SK-N-SH (cell line): ENCODE measurements around the gene NRG3. TPM values are rescaled to one million over a fixed set of nuclear protein-coding genes. Genes with fewer than 3 reads are reported as not detected.

Source experiments
- CTCF ChIA-PET: fragments of 300-600, 350-600 bp; formaldehyde crosslinking; extraction: SDS; loops from one replicate; lab custom pipeline; 2021; lab: Yijun Ruan, JAX
- POLR2A ChIA-PET: fragments of 350-600 bp; sonication (Branson Sonifier 250); formaldehyde crosslinking; extraction: SDS; loops from one replicate; lab custom pipeline; 2020; ENCODE audit warnings: antibody characterized with exemption, inconsistent platforms; lab: Yijun Ruan, JAX
- DNase-seq: peaks from one replicate; pipeline ENCODE4 v3.0.0; 2012
- H2AFZ ChIP-seq: fragments of 200-600 bp; sonication (generic); 2 replicates; pipeline ENCODE4 v1.8.1; 2016; ENCODE audit warnings: antibody characterized with exemption, mild to moderate bottlenecking, low read depth
- H3F3A ChIP-seq: fragments of 200-600 bp; sonication (generic); replicated peaks from 2 replicates; pipeline ENCODE3; 2016; ENCODE audit warnings: antibody characterized with exemption, mild to moderate bottlenecking; ENCODE audit not compliant: insufficient read depth
- H3K27ac ChIP-seq, 2 experiments: fragments of 200-500 bp in 1 of 2; fragments of 200-600 bp in 1 of 2; sonication (Bioruptor generic) in 1 of 2; sonication (generic), shearing (Covaris generic) in 1 of 2; 2 replicates each; pipeline versions ENCODE4 v1.5.1 to v1.6.1; 2014 to 2016; ENCODE audit warnings: low read depth in 2 of 2, inconsistent platforms in 1 of 2, low read length in 1 of 2, mild to moderate bottlenecking in 1 of 2, mixed read lengths in 1 of 2
- H3K27me3 ChIP-seq: fragments of 200-600 bp; sonication (generic), shearing (Covaris generic); 2 replicates; pipeline ENCODE4 v1.6.1; 2016; ENCODE audit warnings: mixed run types; ENCODE audit not compliant: insufficient read depth
- H3K36me3 ChIP-seq, 2 experiments: fragments of 200-500 bp in 1 of 2; fragments of 200-600 bp in 1 of 2; sonication (Bioruptor generic) in 1 of 2; sonication (generic) in 1 of 2; replicated peaks in 1 of 2; 2 replicates each; pipeline versions ENCODE3 to v1.5.1; 2014 to 2016; ENCODE audit warnings: low read length in 1 of 2, mild to moderate bottlenecking in 1 of 2; ENCODE audit not compliant: insufficient read depth in 2 of 2, control insufficient read depth in 1 of 2
- H3K4me1 ChIP-seq, 2 experiments: fragments of 200-500 bp in 1 of 2; fragments of 200-600 bp in 1 of 2; sonication (Bioruptor generic) in 1 of 2; sonication (generic), shearing (Covaris generic) in 1 of 2; 2 replicates each; pipeline versions ENCODE4 v1.5.1 to v1.6.1; 2014 to 2016; ENCODE audit warnings: low read depth in 1 of 2, low read length in 1 of 2, mixed run types in 1 of 2; ENCODE audit not compliant: insufficient read depth in 2 of 2, control insufficient read depth in 1 of 2
- H3K4me2 ChIP-seq: fragments of 200-600 bp; sonication (generic), shearing (Covaris generic); 2 replicates; pipeline ENCODE4 v1.6.1; 2017; ENCODE audit warnings: mixed run types
- H3K4me3 ChIP-seq, 2 experiments: fragments of 200-500 bp in 1 of 2; fragments of 200-600 bp in 1 of 2; sonication (Bioruptor generic) in 1 of 2; sonication (generic), shearing (Covaris generic) in 1 of 2; 2 replicates each; pipeline versions ENCODE4 v1.5.1 to v1.8.1; 2014 to 2016; ENCODE audit warnings: low read depth in 2 of 2, inconsistent platforms in 1 of 2, low read length in 1 of 2, mild to moderate bottlenecking in 1 of 2, mixed read lengths in 1 of 2, moderate library complexity in 1 of 2
- H3K79me2 ChIP-seq: fragments of 200-600 bp; sonication (generic); 2 replicates; pipeline ENCODE4 v1.8.1; 2017; ENCODE audit warnings: mild to moderate bottlenecking; ENCODE audit not compliant: insufficient read depth
- H3K9ac ChIP-seq: fragments of 200-600 bp; sonication (generic); 2 replicates; pipeline ENCODE4 v1.6.1; 2017; ENCODE audit warnings: mixed run types
- H3K9me2 ChIP-seq: fragments of 200-600 bp; sonication (generic); 2 replicates; pipeline ENCODE4 v1.6.1; 2017; ENCODE audit warnings: mixed run types
- H3K9me3 ChIP-seq: fragments of 200-600 bp; sonication (generic); 2 replicates; pipeline ENCODE4 v1.6.1; 2017; ENCODE audit warnings: mixed run types, mild to moderate bottlenecking, moderate library complexity
- H4K20me1 ChIP-seq: fragments of 200-600 bp; sonication (generic); 2 replicates; pipeline ENCODE4 v1.6.1; 2017; ENCODE audit warnings: mild to moderate bottlenecking, mixed run types; ENCODE audit not compliant: insufficient read depth
- FOXM1 ChIP-seq: IDR thresholded peaks from 2 replicates; pipeline ENCODE4 v1.4.0; 2012; ENCODE audit warnings: low read depth, mild to moderate bottlenecking
- GABPA ChIP-seq: IDR thresholded peaks from 2 replicates; pipeline ENCODE4 v1.4.0; 2012; ENCODE audit warnings: low read depth, mild to moderate bottlenecking
- JUND ChIP-seq: IDR thresholded peaks from 2 replicates; pipeline ENCODE4 v1.4.0; 2012
- MEF2A ChIP-seq: IDR thresholded peaks from 2 replicates; pipeline ENCODE4 v1.4.0; 2012; ENCODE audit warnings: low read depth, borderline replicate concordance
- SMC3 ChIP-seq: IDR thresholded peaks from 2 replicates; pipeline ENCODE4 v1.6.1; 2012; ENCODE audit warnings: low read depth, low read length, improper control_type of control experiment
- TAF1 ChIP-seq: IDR thresholded peaks from 2 replicates; pipeline ENCODE4 v1.6.1; 2012; ENCODE audit warnings: low read depth, mild to moderate bottlenecking, low read length, moderate library complexity, borderline replicate concordance
- WGBS: methylation state at CpG from one replicate; pipeline ENCODE4 v1.1.6; 2017; ENCODE audit warnings: low lambda C conversion rate; 5-methylcytosine and 5-hydroxymethylcytosine counted together
- polyA plus RNA-seq, 3 experiments: library from polyadenylated mRNA; depleted of rRNA; stranded (reverse); fragments of >200 nt; gene quantifications; 2 replicates each; pipeline ENCODE4 v1.2.3, GENCODE V29; 2012
- TF ChIP-seq, protein P1 (sequence below): IDR thresholded peaks from 2 replicates; pipeline ENCODE4 v1.6.1; 2012; ENCODE audit warnings: mild to moderate bottlenecking, low read depth, low read length, moderate library complexity
- TF ChIP-seq, protein P2 (sequence below): fragments of 150-350 bp; IDR thresholded peaks from 2 replicates; pipeline ENCODE4 v1.6.1; 2017; ENCODE audit warnings: antibody characterized with exemption, low read length, low read depth, borderline replicate concordance
- TF ChIP-seq, protein P3 (sequence below): IDR thresholded peaks from 2 replicates; pipeline ENCODE4 v1.4.0; 2012; ENCODE audit warnings: low read depth, borderline replicate concordance
- TF ChIP-seq, protein P4 (sequence below): IDR thresholded peaks from 2 replicates; pipeline ENCODE4 v1.4.0; 2012; ENCODE audit warnings: low read depth, borderline replicate concordance

Gene NRG3
- polyA plus RNA-seq, 1 of the 3 experiments (the other 2 are of a cell fraction) = 0.03 TPM

DNA sequence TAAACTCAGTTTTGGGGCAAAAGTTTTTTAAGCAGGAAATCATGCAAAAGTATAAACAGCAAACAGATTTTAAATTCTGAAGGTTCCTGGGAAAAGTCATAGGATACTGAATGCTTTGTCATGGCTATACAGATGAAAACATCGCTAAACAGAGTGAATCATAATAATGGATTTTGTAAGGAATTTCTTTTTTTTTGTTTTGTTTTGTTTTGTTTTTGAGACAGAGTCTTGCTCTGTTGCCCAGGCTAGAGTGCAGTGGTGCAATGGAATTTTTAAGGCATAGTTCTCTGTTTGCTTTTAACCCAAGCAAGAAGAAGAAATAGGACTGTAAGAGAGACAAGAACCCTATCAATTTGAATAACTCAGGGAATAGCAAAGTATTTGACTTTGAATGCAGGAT lies 285.3 kb downstream of the NRG3 start:
- CTCF ChIA-PET = no interaction called here
- H3K9me2 ChIP-seq = no peaks in the 10 kb centered on the region

More for the DNA sequence above, 285.3 kb downstream of the NRG3 start:
- H3K79me2 ChIP-seq = no peaks in the 10 kb centered on the region
- H3K4me1 ChIP-seq = no peaks in the 10 kb centered on the region
- POLR2A ChIA-PET = no interaction called here
- no peaks in the 10 kb centered on the region for H3K9me3 ChIP-seq
- no peak overlapping the region for H2AFZ ChIP-seq
- no peak overlapping the region for H3K9ac ChIP-seq
- no peaks in the 10 kb centered on the region for H4K20me1 ChIP-seq
- DNase-seq = no peak
- TF ChIP-seq TAF1 (no peak), JUND (no peak), GABPA (no peak), SMC3 (no peak), MEF2A (no peak), FOXM1 (no peak)
- TF ChIP-seq, protein P1, sequence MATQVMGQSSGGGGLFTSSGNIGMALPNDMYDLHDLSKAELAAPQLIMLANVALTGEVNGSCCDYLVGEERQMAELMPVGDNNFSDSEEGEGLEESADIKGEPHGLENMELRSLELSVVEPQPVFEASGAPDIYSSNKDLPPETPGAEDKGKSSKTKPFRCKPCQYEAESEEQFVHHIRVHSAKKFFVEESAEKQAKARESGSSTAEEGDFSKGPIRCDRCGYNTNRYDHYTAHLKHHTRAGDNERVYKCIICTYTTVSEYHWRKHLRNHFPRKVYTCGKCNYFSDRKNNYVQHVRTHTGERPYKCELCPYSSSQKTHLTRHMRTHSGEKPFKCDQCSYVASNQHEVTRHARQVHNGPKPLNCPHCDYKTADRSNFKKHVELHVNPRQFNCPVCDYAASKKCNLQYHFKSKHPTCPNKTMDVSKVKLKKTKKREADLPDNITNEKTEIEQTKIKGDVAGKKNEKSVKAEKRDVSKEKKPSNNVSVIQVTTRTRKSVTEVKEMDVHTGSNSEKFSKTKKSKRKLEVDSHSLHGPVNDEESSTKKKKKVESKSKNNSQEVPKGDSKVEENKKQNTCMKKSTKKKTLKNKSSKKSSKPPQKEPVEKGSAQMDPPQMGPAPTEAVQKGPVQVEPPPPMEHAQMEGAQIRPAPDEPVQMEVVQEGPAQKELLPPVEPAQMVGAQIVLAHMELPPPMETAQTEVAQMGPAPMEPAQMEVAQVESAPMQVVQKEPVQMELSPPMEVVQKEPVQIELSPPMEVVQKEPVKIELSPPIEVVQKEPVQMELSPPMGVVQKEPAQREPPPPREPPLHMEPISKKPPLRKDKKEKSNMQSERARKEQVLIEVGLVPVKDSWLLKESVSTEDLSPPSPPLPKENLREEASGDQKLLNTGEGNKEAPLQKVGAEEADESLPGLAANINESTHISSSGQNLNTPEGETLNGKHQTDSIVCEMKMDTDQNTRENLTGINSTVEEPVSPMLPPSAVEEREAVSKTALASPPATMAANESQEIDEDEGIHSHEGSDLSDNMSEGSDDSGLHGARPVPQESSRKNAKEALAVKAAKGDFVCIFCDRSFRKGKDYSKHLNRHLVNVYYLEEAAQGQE = no peak
- TF ChIP-seq, protein P2, sequence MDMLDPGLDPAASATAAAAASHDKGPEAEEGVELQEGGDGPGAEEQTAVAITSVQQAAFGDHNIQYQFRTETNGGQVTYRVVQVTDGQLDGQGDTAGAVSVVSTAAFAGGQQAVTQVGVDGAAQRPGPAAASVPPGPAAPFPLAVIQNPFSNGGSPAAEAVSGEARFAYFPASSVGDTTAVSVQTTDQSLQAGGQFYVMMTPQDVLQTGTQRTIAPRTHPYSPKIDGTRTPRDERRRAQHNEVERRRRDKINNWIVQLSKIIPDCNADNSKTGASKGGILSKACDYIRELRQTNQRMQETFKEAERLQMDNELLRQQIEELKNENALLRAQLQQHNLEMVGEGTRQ = no peak
- TF ChIP-seq, protein P3, sequence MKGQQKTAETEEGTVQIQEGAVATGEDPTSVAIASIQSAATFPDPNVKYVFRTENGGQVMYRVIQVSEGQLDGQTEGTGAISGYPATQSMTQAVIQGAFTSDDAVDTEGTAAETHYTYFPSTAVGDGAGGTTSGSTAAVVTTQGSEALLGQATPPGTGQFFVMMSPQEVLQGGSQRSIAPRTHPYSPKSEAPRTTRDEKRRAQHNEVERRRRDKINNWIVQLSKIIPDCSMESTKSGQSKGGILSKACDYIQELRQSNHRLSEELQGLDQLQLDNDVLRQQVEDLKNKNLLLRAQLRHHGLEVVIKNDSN = no peak
- TF ChIP-seq, protein P4, sequence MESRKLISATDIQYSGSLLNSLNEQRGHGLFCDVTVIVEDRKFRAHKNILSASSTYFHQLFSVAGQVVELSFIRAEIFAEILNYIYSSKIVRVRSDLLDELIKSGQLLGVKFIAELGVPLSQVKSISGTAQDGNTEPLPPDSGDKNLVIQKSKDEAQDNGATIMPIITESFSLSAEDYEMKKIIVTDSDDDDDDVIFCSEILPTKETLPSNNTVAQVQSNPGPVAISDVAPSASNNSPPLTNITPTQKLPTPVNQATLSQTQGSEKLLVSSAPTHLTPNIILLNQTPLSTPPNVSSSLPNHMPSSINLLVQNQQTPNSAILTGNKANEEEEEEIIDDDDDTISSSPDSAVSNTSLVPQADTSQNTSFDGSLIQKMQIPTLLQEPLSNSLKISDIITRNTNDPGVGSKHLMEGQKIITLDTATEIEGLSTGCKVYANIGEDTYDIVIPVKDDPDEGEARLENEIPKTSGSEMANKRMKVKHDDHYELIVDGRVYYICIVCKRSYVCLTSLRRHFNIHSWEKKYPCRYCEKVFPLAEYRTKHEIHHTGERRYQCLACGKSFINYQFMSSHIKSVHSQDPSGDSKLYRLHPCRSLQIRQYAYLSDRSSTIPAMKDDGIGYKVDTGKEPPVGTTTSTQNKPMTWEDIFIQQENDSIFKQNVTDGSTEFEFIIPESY = no peak
- H3K36me3 ChIP-seq = no peaks in the 10 kb centered on the region
- H3F3A ChIP-seq = no peaks in the 10 kb centered on the region
- H3K27ac ChIP-seq = no peak overlapping the region
- no peaks in the 10 kb centered on the region for H3K27me3 ChIP-seq
- WGBS = 57% methylated on average over 1 of the region's 1 CpG
- no peak overlapping the region for H3K4me3 ChIP-seq
- no peak overlapping the region for H3K4me2 ChIP-seq
